ENCODE results near the gene F2RL1. TPM values are rescaled to one million over a fixed set of nuclear protein-coding genes. Genes with fewer than 3 reads are reported as not detected.

Gene F2RL1
- total and polyA plus RNA-seq, 2 of the 8 experiments (the other 6 are each of a cell fraction or from before 2014, with no cell fraction given): 23.2 to 26.6 TPM

DNA sequence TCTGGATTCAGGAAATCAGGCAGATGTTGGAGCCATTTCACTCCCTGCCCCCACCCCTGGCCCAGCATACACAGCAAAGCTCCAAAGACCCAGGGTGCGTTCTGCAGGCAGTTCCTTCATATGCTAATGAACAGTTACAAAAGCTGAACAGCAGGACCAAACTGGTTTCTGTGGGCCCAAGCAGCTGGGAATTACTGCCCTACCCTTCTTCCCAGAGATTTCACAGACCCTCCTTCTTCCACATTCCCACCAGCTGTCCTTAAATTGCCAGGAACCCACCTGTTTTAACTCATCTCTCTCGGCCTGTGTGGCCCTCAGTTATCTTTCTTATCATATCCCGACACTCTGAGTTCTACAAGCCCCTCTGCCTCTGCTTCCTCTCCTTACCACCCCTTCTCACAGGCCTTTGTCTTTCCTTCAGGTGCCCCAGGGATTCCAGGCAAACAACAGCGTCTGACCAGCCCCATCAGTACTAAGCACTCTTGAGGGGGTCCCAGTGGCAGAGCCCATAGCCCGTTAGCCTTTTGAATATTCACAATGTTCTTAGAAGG is 10.6 kb upstream of the F2RL1 start (continued):
- TF ChIP-seq, protein P1, sequence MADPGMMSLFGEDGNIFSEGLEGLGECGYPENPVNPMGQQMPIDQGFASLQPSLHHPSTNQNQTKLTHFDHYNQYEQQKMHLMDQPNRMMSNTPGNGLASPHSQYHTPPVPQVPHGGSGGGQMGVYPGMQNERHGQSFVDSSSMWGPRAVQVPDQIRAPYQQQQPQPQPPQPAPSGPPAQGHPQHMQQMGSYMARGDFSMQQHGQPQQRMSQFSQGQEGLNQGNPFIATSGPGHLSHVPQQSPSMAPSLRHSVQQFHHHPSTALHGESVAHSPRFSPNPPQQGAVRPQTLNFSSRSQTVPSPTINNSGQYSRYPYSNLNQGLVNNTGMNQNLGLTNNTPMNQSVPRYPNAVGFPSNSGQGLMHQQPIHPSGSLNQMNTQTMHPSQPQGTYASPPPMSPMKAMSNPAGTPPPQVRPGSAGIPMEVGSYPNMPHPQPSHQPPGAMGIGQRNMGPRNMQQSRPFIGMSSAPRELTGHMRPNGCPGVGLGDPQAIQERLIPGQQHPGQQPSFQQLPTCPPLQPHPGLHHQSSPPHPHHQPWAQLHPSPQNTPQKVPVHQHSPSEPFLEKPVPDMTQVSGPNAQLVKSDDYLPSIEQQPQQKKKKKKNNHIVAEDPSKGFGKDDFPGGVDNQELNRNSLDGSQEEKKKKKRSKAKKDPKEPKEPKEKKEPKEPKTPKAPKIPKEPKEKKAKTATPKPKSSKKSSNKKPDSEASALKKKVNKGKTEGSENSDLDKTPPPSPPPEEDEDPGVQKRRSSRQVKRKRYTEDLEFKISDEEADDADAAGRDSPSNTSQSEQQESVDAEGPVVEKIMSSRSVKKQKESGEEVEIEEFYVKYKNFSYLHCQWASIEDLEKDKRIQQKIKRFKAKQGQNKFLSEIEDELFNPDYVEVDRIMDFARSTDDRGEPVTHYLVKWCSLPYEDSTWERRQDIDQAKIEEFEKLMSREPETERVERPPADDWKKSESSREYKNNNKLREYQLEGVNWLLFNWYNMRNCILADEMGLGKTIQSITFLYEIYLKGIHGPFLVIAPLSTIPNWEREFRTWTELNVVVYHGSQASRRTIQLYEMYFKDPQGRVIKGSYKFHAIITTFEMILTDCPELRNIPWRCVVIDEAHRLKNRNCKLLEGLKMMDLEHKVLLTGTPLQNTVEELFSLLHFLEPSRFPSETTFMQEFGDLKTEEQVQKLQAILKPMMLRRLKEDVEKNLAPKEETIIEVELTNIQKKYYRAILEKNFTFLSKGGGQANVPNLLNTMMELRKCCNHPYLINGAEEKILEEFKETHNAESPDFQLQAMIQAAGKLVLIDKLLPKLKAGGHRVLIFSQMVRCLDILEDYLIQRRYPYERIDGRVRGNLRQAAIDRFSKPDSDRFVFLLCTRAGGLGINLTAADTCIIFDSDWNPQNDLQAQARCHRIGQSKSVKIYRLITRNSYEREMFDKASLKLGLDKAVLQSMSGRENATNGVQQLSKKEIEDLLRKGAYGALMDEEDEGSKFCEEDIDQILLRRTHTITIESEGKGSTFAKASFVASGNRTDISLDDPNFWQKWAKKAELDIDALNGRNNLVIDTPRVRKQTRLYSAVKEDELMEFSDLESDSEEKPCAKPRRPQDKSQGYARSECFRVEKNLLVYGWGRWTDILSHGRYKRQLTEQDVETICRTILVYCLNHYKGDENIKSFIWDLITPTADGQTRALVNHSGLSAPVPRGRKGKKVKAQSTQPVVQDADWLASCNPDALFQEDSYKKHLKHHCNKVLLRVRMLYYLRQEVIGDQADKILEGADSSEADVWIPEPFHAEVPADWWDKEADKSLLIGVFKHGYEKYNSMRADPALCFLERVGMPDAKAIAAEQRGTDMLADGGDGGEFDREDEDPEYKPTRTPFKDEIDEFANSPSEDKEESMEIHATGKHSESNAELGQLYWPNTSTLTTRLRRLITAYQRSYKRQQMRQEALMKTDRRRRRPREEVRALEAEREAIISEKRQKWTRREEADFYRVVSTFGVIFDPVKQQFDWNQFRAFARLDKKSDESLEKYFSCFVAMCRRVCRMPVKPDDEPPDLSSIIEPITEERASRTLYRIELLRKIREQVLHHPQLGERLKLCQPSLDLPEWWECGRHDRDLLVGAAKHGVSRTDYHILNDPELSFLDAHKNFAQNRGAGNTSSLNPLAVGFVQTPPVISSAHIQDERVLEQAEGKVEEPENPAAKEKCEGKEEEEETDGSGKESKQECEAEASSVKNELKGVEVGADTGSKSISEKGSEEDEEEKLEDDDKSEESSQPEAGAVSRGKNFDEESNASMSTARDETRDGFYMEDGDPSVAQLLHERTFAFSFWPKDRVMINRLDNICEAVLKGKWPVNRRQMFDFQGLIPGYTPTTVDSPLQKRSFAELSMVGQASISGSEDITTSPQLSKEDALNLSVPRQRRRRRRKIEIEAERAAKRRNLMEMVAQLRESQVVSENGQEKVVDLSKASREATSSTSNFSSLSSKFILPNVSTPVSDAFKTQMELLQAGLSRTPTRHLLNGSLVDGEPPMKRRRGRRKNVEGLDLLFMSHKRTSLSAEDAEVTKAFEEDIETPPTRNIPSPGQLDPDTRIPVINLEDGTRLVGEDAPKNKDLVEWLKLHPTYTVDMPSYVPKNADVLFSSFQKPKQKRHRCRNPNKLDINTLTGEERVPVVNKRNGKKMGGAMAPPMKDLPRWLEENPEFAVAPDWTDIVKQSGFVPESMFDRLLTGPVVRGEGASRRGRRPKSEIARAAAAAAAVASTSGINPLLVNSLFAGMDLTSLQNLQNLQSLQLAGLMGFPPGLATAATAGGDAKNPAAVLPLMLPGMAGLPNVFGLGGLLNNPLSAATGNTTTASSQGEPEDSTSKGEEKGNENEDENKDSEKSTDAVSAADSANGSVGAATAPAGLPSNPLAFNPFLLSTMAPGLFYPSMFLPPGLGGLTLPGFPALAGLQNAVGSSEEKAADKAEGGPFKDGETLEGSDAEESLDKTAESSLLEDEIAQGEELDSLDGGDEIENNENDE (IDR thresholded peaks at IDR 0.05; ENCODE audit: insufficient replicate concordance, low read length): peak; percentile 39
- TF ChIP-seq TEAD4 (IDR thresholded peaks at IDR 0.05; ENCODE audit: low read depth, low read length): 0 out of 2 replicates have a peak, but pooled peaks have one; percentile 57
- TF ChIP-seq SIRT6 (IDR thresholded peaks at IDR 0.05; ENCODE audit: low read length): no peak
- TF ChIP-seq SIX5 (IDR thresholded peaks at IDR 0.05; ENCODE audit: low read depth, low read length): no peak
- TF ChIP-seq EZH2 (IDR thresholded peaks at IDR 0.05; ENCODE audit: low read depth, low read length, severe bottlenecking): no peak
- TF ChIP-seq CEBPB (IDR thresholded peaks at IDR 0.05; ENCODE audit: low read depth, low read length): no peak
- TF ChIP-seq EP300 (IDR thresholded peaks at IDR 0.05; ENCODE audit: borderline replicate concordance in 1 of 2, low read depth in 2 of 2, low read length in 2 of 2): peak in 1 of 2 experiments; percentile 93; a peak in 1 of 3 replicates
- peak; percentile 36; the same call in 1 of the 2 replicates for TF ChIP-seq POU5F1 (IDR thresholded peaks at IDR 0.05; ENCODE audit: low read depth, low read length)
- TF ChIP-seq JUND (IDR thresholded peaks at IDR 0.05; ENCODE audit: low read length): 0 out of 2 replicates have a peak, but pooled peaks have one; percentile 8
- TF ChIP-seq NRF1 (IDR thresholded peaks at IDR 0.05; ENCODE audit: low read depth, low read length): no peak
- no peak for TF ChIP-seq RNF2 (IDR thresholded peaks at IDR 0.05; ENCODE audit: borderline replicate concordance, low read depth, low read length, missing control alignments, poor library complexity, severe bottlenecking)
